WTC11 (cell line): ENCODE measurements around the gene FHOD1. TPM values are rescaled to one million over a fixed set of nuclear protein-coding genes. Genes with fewer than 3 reads are reported as not detected.

Source experiments
- ATAC-seq: fragments of 200-7000 bp; cut with Tn5 transposase; 2 replicates; pipeline ENCODE4 v1.10.0; 2021; ENCODE audit warnings: mild to moderate bottlenecking, moderate library complexity
- CTCF ChIA-PET: fragments of 300-600 bp; sonication (Branson Sonifier 250); formaldehyde crosslinking; loops from one replicate; lab custom pipeline; 2021; ENCODE audit warnings: antibody characterized with exemption; lab: Charles Lee
- POLR2A ChIA-PET: fragments of 350-600 bp; sonication (Branson Sonifier 250); formaldehyde crosslinking; loops from one replicate; lab custom pipeline; 2021; ENCODE audit warnings: antibody characterized with exemption; lab: Charles Lee
- DNase-seq: peaks from one replicate; pipeline ENCODE4 v3.0.0; 2021; ENCODE audit warnings: low spot score
- H3K27ac Mint-ChIP-seq: 2 replicates; pipeline ENCODE4 v1.8.0; 2021; ENCODE audit warnings: mixed read lengths
- H3K27me3 Mint-ChIP-seq: 2 replicates; pipeline ENCODE4 v1.8.0; 2021; ENCODE audit warnings: low read depth, mild to moderate bottlenecking, moderate library complexity, mixed read lengths
- H3K36me3 Mint-ChIP-seq: 2 replicates; pipeline ENCODE4 v1.8.0; 2021; ENCODE audit warnings: mixed read lengths
- H3K4me1 Mint-ChIP-seq: 2 replicates; pipeline ENCODE4 v1.8.0; 2022; ENCODE audit warnings: mixed read lengths
- H3K4me3 Mint-ChIP-seq: 2 replicates; pipeline ENCODE4 v1.8.0; 2021; ENCODE audit warnings: mild to moderate bottlenecking, moderate library complexity, mixed read lengths
- H3K9me3 Mint-ChIP-seq: 2 replicates; pipeline ENCODE4 v1.8.0; 2021; ENCODE audit warnings: mixed read lengths
- CBFB ChIP-seq: sonication (generic); formaldehyde crosslinking; IDR thresholded peaks from 2 replicates; pipeline ENCODE4 v1.8.1; 2022; ENCODE audit warnings: mild to moderate bottlenecking, low read depth, missing genetic modification reagents
- ELF4 ChIP-seq: sonication (generic); formaldehyde crosslinking; IDR thresholded peaks from 2 replicates; pipeline ENCODE4 v1.8.1; 2022; ENCODE audit warnings: low read depth, mild to moderate bottlenecking, moderate library complexity, missing genetic modification reagents
- ETV6 ChIP-seq: sonication (generic); formaldehyde crosslinking; IDR thresholded peaks from 2 replicates; pipeline ENCODE4 v1.8.1; 2022; ENCODE audit warnings: mild to moderate bottlenecking, missing genetic modification reagents
- GABPB1 ChIP-seq: sonication (generic); formaldehyde crosslinking; IDR thresholded peaks from 2 replicates; pipeline ENCODE4 v1.8.1; 2023; ENCODE audit warnings: mild to moderate bottlenecking, missing genetic modification reagents
- GRHL2 ChIP-seq: fragments of 250-450 bp; sonication (Bioruptor Pico); IDR thresholded peaks from 2 replicates; pipeline ENCODE4 v1.8.0; 2022; ENCODE audit warnings: mild to moderate bottlenecking, moderate library complexity; ENCODE audit not compliant: insufficient replicate concordance, severe bottlenecking
- IRF1 ChIP-seq: sonication (generic); formaldehyde crosslinking; IDR thresholded peaks from 2 replicates; pipeline ENCODE4 v1.8.0; 2023; ENCODE audit warnings: missing genetic modification reagents
- JAZF1 ChIP-seq: fragments of 250-450 bp; sonication (Bioruptor Pico); IDR thresholded peaks from 2 replicates; pipeline ENCODE4 v1.9.0; 2021; ENCODE audit warnings: moderate library complexity, mild to moderate bottlenecking, inconsistent platforms
- MXD4 ChIP-seq: fragments of 250-450 bp; sonication (Bioruptor Pico); IDR thresholded peaks from 2 replicates; pipeline ENCODE4 v1.8.0; 2021; ENCODE audit warnings: mild to moderate bottlenecking, moderate library complexity, borderline replicate concordance
- MYBL2 ChIP-seq: sonication (generic); formaldehyde crosslinking; IDR thresholded peaks from 2 replicates; pipeline ENCODE4 v1.8.1; 2023; ENCODE audit warnings: mild to moderate bottlenecking, moderate library complexity, missing genetic modification reagents
- NR1H2 ChIP-seq: sonication (generic); formaldehyde crosslinking; IDR thresholded peaks from 2 replicates; pipeline ENCODE4 v1.9.0; 2021; ENCODE audit warnings: mild to moderate bottlenecking, moderate library complexity, missing genetic modification reagents
- NR3C1 ChIP-seq: sonication (generic); formaldehyde crosslinking; conservative IDR thresholded peaks from 2 replicates; pipeline ENCODE4 v1.8.1; 2023; ENCODE audit warnings: low read depth, mild to moderate bottlenecking, missing genetic modification reagents
- TCF7 ChIP-seq: sonication (generic); formaldehyde crosslinking; IDR thresholded peaks from 2 replicates; pipeline ENCODE4 v1.8.0; 2022; ENCODE audit warnings: mild to moderate bottlenecking, low read depth, missing genetic modification reagents, moderate library complexity
- TEAD4 ChIP-seq: sonication (generic); formaldehyde crosslinking; IDR thresholded peaks from 2 replicates; pipeline ENCODE4 v1.8.0; 2022; ENCODE audit warnings: mild to moderate bottlenecking, missing genetic modification reagents
- ZBTB21 ChIP-seq: sonication (generic); formaldehyde crosslinking; IDR thresholded peaks from 2 replicates; pipeline ENCODE4 v1.8.1; 2023; ENCODE audit warnings: mild to moderate bottlenecking, missing genetic modification reagents, borderline replicate concordance
- ZNF317 ChIP-seq: sonication (generic); formaldehyde crosslinking; IDR thresholded peaks from 2 replicates; pipeline ENCODE4 v1.8.1; 2023; ENCODE audit warnings: low read depth, mild to moderate bottlenecking, moderate library complexity, missing genetic modification reagents, borderline replicate concordance
- total RNA-seq: library from RNA; stranded (reverse); gene quantifications from 3 replicates; pipeline ENCODE4 v1.2.3, GENCODE V29; 2021
- TF ChIP-seq, protein P1 (sequence below): sonication (generic); formaldehyde crosslinking; IDR thresholded peaks from 2 replicates; pipeline ENCODE4 v1.8.1; 2022; ENCODE audit warnings: low read depth, missing genetic modification reagents, borderline replicate concordance
- TF ChIP-seq, protein P2 (sequence below): fragments of 250-450 bp; sonication (Bioruptor Pico); IDR thresholded peaks from 2 replicates; pipeline ENCODE4 v1.9.0; 2021; ENCODE audit warnings: mild to moderate bottlenecking
- TF ChIP-seq, protein P3 (sequence below): fragments of 250-450 bp; sonication (Bioruptor Pico); conservative IDR thresholded peaks from 2 replicates; pipeline ENCODE4 v1.9.0; 2021; ENCODE audit warnings: mild to moderate bottlenecking

FHOD1 gene
- total RNA-seq, 1 experiment from 2014 or later, result 81.3 TPM

DNA sequence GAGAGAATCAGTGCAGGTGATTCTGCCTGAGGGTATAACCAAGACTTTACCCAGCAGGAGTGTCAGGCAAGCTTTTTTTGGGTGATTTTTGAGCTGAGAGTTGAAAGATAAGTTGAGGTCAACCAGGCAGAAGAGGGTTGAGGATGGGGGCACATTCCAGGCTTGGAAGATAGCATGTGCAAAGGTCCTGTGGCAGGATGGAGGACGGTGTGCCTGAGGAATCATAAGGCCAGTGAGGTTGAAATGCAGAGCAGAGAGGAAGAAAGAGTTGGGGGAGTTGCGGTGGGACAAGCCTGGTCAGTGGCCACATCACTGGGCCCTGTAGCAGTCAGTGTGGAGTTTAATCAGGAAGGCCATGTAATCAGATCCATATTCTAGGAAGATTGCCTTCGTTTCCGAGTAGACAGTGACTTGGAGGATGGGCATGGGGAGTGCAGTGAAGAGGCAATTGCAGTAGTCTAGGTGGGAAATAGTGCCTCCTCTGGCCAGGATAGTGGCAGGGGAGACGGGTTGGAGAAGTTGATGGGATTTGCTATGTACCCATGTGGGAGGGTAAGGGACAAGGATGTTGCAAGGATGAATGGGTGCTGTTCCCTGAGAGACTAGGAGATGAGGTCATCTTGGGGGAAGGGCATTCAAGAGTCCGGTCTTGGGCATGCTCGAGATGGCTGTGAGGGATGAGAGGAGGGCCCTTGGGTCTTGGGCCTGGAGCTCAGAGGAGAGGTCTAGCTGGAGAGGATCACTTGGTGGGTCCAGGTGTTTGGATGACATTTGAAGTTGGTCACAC, 36.0 kb upstream of the FHOD1 start:
- TF ChIP-seq TEAD4 (CRISPR knock-in tag), result no peak
- no peak for TF ChIP-seq NR1H2 (CRISPR knock-in tag)
- TF ChIP-seq ETV6 (CRISPR knock-in tag), result no peak
- no peak for TF ChIP-seq ZBTB21 (CRISPR knock-in tag)
- TF ChIP-seq, protein P1, sequence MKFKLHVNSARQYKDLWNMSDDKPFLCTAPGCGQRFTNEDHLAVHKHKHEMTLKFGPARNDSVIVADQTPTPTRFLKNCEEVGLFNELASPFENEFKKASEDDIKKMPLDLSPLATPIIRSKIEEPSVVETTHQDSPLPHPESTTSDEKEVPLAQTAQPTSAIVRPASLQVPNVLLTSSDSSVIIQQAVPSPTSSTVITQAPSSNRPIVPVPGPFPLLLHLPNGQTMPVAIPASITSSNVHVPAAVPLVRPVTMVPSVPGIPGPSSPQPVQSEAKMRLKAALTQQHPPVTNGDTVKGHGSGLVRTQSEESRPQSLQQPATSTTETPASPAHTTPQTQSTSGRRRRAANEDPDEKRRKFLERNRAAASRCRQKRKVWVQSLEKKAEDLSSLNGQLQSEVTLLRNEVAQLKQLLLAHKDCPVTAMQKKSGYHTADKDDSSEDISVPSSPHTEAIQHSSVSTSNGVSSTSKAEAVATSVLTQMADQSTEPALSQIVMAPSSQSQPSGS (CRISPR knock-in tag), result no peak
- no peak for TF ChIP-seq GABPB1 (CRISPR knock-in tag)
- TF ChIP-seq MYBL2 (CRISPR knock-in tag), result no peak
- TF ChIP-seq ZNF317 (CRISPR knock-in tag), result no peak
- TF ChIP-seq, protein P2, sequence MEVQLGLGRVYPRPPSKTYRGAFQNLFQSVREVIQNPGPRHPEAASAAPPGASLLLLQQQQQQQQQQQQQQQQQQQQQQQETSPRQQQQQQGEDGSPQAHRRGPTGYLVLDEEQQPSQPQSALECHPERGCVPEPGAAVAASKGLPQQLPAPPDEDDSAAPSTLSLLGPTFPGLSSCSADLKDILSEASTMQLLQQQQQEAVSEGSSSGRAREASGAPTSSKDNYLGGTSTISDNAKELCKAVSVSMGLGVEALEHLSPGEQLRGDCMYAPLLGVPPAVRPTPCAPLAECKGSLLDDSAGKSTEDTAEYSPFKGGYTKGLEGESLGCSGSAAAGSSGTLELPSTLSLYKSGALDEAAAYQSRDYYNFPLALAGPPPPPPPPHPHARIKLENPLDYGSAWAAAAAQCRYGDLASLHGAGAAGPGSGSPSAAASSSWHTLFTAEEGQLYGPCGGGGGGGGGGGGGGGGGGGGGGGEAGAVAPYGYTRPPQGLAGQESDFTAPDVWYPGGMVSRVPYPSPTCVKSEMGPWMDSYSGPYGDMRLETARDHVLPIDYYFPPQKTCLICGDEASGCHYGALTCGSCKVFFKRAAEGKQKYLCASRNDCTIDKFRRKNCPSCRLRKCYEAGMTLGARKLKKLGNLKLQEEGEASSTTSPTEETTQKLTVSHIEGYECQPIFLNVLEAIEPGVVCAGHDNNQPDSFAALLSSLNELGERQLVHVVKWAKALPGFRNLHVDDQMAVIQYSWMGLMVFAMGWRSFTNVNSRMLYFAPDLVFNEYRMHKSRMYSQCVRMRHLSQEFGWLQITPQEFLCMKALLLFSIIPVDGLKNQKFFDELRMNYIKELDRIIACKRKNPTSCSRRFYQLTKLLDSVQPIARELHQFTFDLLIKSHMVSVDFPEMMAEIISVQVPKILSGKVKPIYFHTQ (CRISPR knock-in tag), result no peak
- TF ChIP-seq, protein P3, sequence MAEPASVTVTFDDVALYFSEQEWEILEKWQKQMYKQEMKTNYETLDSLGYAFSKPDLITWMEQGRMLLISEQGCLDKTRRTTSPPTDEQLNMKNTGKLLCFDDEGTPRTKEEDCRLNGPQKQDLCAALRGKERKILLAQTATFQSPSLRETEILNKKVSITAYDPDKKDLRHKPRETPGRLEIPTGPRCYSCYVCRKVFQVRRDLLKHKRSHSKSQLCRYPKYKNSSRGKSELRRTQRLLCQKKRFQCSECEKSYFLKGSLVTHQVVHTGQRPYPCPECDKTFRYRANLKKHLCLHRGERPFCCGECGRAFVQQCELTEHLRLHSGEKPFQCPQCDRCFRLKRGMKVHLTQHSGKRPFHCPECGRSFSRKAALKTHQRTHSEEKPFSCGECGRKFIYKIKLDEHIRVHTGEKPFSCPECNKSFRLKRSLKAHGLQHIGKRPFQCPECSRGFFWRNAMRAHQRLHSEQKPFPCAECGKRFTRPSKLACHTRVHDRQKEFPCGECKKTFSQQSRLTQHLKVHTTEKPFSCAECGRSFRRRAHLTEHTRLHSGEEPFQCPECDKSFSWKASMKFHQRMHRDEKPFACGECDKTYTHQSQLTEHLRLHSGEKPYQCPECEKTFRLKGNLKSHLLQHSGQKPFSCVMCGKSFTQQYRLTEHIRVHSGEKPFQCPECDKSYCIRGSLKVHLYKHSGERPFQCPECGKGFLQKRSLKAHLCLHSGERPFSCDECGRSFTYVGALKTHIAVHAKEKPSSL, result no peak
- no peak for TF ChIP-seq CBFB
- TF ChIP-seq JAZF1 (CRISPR knock-in tag), result no peak
- TF ChIP-seq GRHL2 (CRISPR knock-in tag), result no peak
- TF ChIP-seq TCF7 (CRISPR knock-in tag), result no peak
- TF ChIP-seq IRF1 (CRISPR knock-in tag), result no peak
- no peak for TF ChIP-seq MXD4 (CRISPR knock-in tag)
- no peak for TF ChIP-seq NR3C1 (CRISPR knock-in tag)
- no peak for TF ChIP-seq ELF4 (CRISPR knock-in tag)
- TF ChIP-seq, all 79 proteins: peak for 0
- Mint-ChIP-seq H3K27ac (no peak overlapping the region), H3K36me3 (no peaks in the 10 kb centered on the region), H3K4me1 (peaks cover 2% of the 10 kb centered on the region; the same call in 1 of the 2 replicates), H3K4me3 (no peak overlapping the region), H3K9me3 (no peaks in the 10 kb centered on the region), H3K27me3 (peaks cover 18% of the 10 kb centered on the region)
- CTCF ChIA-PET, result interaction anchor here (2.0 to 4.0 kb wide), 9 partner anchors 13 to 265 kb away, joined by 10 to 92 read pairs (median 27); partner anchors contain the start of genes ELMO3, FHOD1, KCTD19 and LRRC36
- DNase-seq (no peak), ATAC-seq (no peak)
- POLR2A ChIA-PET, result interaction anchor here (0.7 kb wide), 1 partner anchor 36 kb away, joined by 3 read pairs; no protein-coding TSS in a partner anchor
